Vagina (tissue), 2 donors: Measurements from ENCODE around the gene HES5. TPM values are rescaled to one million over a fixed set of nuclear protein-coding genes. Genes with fewer than 3 reads are reported as not detected.

ENCODE experiments used
- DNase-seq, 2 donors: peaks; one replicate each; pipeline ENCODE4 v3.0.0-alpha.2; 2017; ENCODE audit errors: extremely low spot score in 2 of 2
- H3K27ac ChIP-seq: fragments of 200-600 bp; sonication (generic); one replicate; pipeline ENCODE4 v1.5.1; 2019
- H3K27me3 ChIP-seq: fragments of 200-600 bp; sonication (generic); one replicate; pipeline ENCODE4 v1.5.1; 2019
- H3K36me3 ChIP-seq, 2 donors: fragments of 200-600 bp; sonication (generic); one replicate each; pipeline ENCODE4 v1.5.1; 2017 to 2019
- H3K4me1 ChIP-seq: fragments of 200-600 bp; sonication (generic); one replicate; pipeline ENCODE4 v1.5.1; 2019
- H3K4me3 ChIP-seq, 2 donors: fragments of 200-600 bp; sonication (generic); 1 replicate in 1 of 2; 2 replicates in 1 of 2; pipeline ENCODE4 v1.5.1; 2016 to 2019
- H3K9me3 ChIP-seq: fragments of 200-600 bp; sonication (generic); one replicate; pipeline ENCODE4 v1.5.1; 2019
- CTCF ChIP-seq, 3 experiments: fragments of 450-650 bp in 2 of 3; fragments of 200-600 bp in 1 of 3; sonication (generic) in 1 of 3; IDR thresholded peaks; one replicate each; pipeline ENCODE4 v1.5.1; 2017 to 2019; ENCODE audit warnings: antibody characterized with exemption in 3 of 3, mild to moderate bottlenecking in 2 of 3, moderate library complexity in 2 of 3
- POLR2A ChIP-seq, 2 donors: fragments of 450-650 bp; IDR thresholded peaks; one replicate each; pipeline ENCODE4 v1.6.1; 2017; ENCODE audit warnings: antibody characterized with exemption in 2 of 2, mild to moderate bottlenecking in 2 of 2, moderate library complexity in 2 of 2
- POLR2AphosphoS5 ChIP-seq, 2 donors: sonication (generic); formaldehyde crosslinking; IDR thresholded peaks; one replicate each; pipeline ENCODE4 v1.9.0; 2017; ENCODE audit warnings: antibody characterized with exemption in 2 of 2, mild to moderate bottlenecking in 2 of 2, low read depth in 1 of 2; ENCODE audit not compliant: insufficient read depth in 1 of 2
- intact Hi-C: fragments of 100-400 bp; cut with DNase I; formaldehyde crosslinking; loops from one replicate; pipeline ENCODE4 v1.15.1; 2023
- total RNA-seq: library from RNA; depleted of rRNA; stranded (reverse); fragments of >200 nt; gene quantifications from one replicate; pipeline ENCODE4 v1.2.3, GENCODE V29; 2016

HES5 gene
- total RNA-seq, 1 donor from 2014 or later: not detected

GRCh38 chr1:2512862-2513421 is 17.1 kb downstream of the HES5 start:
- no peak overlapping the region for H3K4me3 ChIP-seq
- no peak overlapping the region for H3K27ac ChIP-seq
- no peaks in the 10 kb centered on the region for H3K9me3 ChIP-seq
- H3K27me3 ChIP-seq: no peaks in the 10 kb centered on the region
- H3K36me3 ChIP-seq: peaks cover 3 to 87% of the 10 kb centered on the region in 2 donors
- H3K4me1 ChIP-seq: no peaks in the 10 kb centered on the region
- no peak for DNase-seq
- intact Hi-C loops: no loop called here
- TF ChIP-seq CTCF (IDR thresholded peaks at IDR 0.05) (no peak), POLR2A (IDR thresholded peaks at IDR 0.05) (no peak), POLR2AphosphoS5 (IDR thresholded peaks at IDR 0.05; ENCODE audit: insufficient read depth in 1 of 2, low read depth in 1 of 2) (no peak)

DNA sequence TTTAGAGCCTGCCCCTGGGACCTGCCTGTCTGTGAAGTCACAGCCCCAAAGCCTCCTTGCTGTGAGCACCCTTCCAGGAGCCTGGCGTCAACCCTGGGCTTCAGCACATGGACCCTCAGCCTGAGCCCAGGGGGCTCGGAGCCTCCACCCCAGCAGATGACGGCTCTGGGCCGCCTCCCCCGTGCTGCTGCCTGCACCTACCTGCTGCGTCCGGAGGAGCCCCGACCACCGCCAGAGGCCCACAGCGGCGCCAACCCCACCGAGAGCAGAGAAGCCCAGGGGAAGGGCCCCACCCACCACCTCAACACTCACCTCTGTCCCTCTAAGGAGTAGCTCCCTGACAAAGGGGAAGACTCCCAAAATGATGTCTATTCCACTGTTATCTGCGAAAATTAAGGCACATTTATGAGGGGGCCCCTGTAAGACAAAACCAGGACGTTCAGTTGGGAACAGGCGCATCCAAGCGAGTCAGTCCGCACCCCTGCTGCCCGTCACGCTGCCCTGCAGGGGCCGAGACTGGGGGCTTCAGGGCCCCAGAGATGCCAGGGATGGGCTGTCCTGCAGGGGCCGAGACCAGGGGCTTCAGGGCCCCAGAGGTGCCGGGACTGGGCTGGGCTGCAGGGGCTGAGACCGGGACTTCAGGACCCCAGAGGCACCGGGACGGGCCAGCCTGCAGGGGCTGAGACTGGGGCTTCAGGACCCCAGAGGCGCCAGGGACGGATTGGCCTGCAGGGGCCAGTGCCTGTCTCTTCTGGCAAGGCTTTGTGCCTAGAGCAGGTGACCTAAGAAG is 19.5 kb downstream of the HES5 start:
- TF ChIP-seq POLR2A (IDR thresholded peaks at IDR 0.05) (no peak), CTCF (IDR thresholded peaks at IDR 0.05) (no peak), POLR2AphosphoS5 (IDR thresholded peaks at IDR 0.05; ENCODE audit: insufficient read depth in 1 of 2, low read depth in 1 of 2) (no peak)
- no peak for DNase-seq
- Histone ChIP-seq H3K4me3 (no peak overlapping the region), H3K4me1 (no peaks in the 10 kb centered on the region), H3K9me3 (no peaks in the 10 kb centered on the region), H3K27me3 (no peaks in the 10 kb centered on the region), H3K27ac (no peak overlapping the region), H3K36me3 (peaks cover 3 to 64% of the 10 kb centered on the region in 2 donors)
- intact Hi-C loops: no loop called here

DNA sequence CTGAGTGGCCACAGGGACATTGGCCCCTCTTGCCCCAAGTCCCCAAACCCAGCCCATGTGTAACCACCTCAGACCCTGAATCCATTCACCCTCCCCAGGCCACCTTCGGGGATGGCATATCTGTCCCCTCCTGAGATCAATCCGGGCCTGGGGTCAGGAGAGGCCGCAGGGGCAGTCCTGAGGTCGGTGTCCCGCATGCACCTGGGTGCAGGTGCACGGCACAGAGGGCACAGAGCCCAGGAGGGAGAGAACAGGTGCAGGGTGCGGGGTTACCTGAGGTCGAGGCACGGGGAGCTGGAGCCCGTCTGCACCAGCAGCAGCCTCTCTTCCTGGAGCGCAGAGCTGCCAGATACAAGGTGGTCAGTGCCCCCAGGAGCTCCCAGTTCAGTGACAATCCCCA is 20.5 kb downstream of the HES5 start:
- no peak for TF ChIP-seq CTCF (IDR thresholded peaks at IDR 0.05)
- no peak for TF ChIP-seq POLR2A (IDR thresholded peaks at IDR 0.05)
- no peak for TF ChIP-seq POLR2AphosphoS5 (IDR thresholded peaks at IDR 0.05; ENCODE audit: insufficient read depth in 1 of 2, low read depth in 1 of 2)
- Histone ChIP-seq H3K27me3 (no peaks in the 10 kb centered on the region), H3K4me3 (no peak overlapping the region), H3K36me3 (peaks cover 3 to 57% of the 10 kb centered on the region in 2 donors), H3K9me3 (no peaks in the 10 kb centered on the region), H3K4me1 (peaks cover 7% of the 10 kb centered on the region), H3K27ac (no peak overlapping the region)
- no peak for DNase-seq
- intact Hi-C loops: no loop called here

DNA sequence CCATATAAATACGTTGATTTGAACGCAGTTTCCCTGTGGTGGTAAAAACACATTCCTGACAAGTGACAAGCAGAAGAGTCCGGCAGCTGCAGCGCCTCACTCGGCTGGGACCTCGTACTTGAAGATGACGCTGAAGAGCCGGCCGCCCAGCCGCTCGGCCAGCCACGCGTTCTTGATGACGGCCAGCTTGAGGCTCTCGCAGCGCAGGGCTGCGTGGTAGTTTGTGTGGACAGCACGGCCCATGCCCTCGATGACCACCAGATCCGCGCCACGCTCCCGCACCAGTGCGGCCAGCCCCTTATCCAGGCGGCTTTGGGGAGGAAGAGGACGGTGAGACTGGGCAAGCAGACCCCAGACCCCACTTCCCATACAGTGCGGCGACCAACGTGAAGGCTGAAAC is 21.3 kb downstream of the HES5 start:
- TF ChIP-seq CTCF (IDR thresholded peaks at IDR 0.05) (no peak), POLR2AphosphoS5 (IDR thresholded peaks at IDR 0.05; ENCODE audit: insufficient read depth in 1 of 2, low read depth in 1 of 2) (no peak), POLR2A (IDR thresholded peaks at IDR 0.05) (no peak)
- intact Hi-C loops: no loop called here
- H3K27ac ChIP-seq: no peak overlapping the region
- H3K36me3 ChIP-seq: peaks cover 3 to 52% of the 10 kb centered on the region in 2 donors
- H3K4me1 ChIP-seq: peaks cover 15% of the 10 kb centered on the region
- DNase-seq: no peak
- no peak overlapping the region for H3K4me3 ChIP-seq
- H3K9me3 ChIP-seq: no peaks in the 10 kb centered on the region
- no peaks in the 10 kb centered on the region for H3K27me3 ChIP-seq

- no peaks in the 10 kb centered on the region for H3K27me3 ChIP-seq
- peaks cover 3 to 47% of the 10 kb centered on the region in 2 donors for H3K36me3 ChIP-seq
- TF ChIP-seq CTCF (IDR thresholded peaks at IDR 0.05) (no peak), POLR2AphosphoS5 (IDR thresholded peaks at IDR 0.05; ENCODE audit: insufficient read depth in 1 of 2, low read depth in 1 of 2) (no peak), POLR2A (IDR thresholded peaks at IDR 0.05) (no peak)
- intact Hi-C loops: no loop called here
- no peak for DNase-seq
- H3K4me1 ChIP-seq: peaks cover 20% of the 10 kb centered on the region
- no peak overlapping the region for H3K4me3 ChIP-seq
- H3K27ac ChIP-seq: no peak overlapping the region
- H3K9me3 ChIP-seq: no peaks in the 10 kb centered on the region
Measured at GRCh38 chr1:2508180-2508579, 21.9 kb downstream of the HES5 start.
